ENCODE measurements around the gene PIM2. TPM values are rescaled to one million over a fixed set of nuclear protein-coding genes. Genes with fewer than 3 reads are reported as not detected.

Gene PIM2
- total RNA-seq, 1 donor from 2014 or later, result 1.8 TPM

GRCh38 chrX:48935301-48935670 lies 16.5 kb upstream of the PIM2 start:
- no peak for DNase-seq

- no peak for DNase-seq
Observed at GRCh38 chrX:48934581-48935300, 15.9 kb upstream of the PIM2 start.

- DNase-seq, result no peak
Observed at GRCh38 chrX:48933757-48934156, 14.9 kb upstream of the PIM2 start.

GRCh38 chrX:48927736-48928382 lies 9.0 kb upstream of the PIM2 start:
- no peak for DNase-seq

GRCh38 chrX:48927123-48927522 lies 8.3 kb upstream of the PIM2 start:
- DNase-seq, result no peak

- DNase-seq, result no peak
Observed at GRCh38 chrX:48924270-48924669, 5.4 kb upstream of the PIM2 start.

- no peak for DNase-seq
Observed at GRCh38 chrX:48923771-48924170, 4.9 kb upstream of the PIM2 start.

GRCh38 chrX:48920718-48921104 lies 1.9 kb upstream of the PIM2 start:
- DNase-seq, result no peak

GRCh38 chrX:48919947-48920717 lies 1.3 kb upstream of the PIM2 start:
- no peak for DNase-seq

GRCh38 chrX:48919360-48919841 lies 577 bp upstream of the PIM2 start:
- DNase-seq, result no peak

GRCh38 chrX:48918301-48918642 lies 552 bp downstream of the PIM2 start:
- DNase-seq, result no peak

- peak; percentile 93 for DNase-seq
Observed at GRCh38 chrX:48917139-48918001, 1.5 kb downstream of the PIM2 start.

- DNase-seq, result no peak
Observed at GRCh38 chrX:48914593-48915493, 4.0 kb downstream of the PIM2 start.

GRCh38 chrX:48913605-48914366 lies 5.0 kb downstream of the PIM2 start:
- no peak for DNase-seq

- peak; percentile 85 for DNase-seq
Observed at GRCh38 chrX:48911412-48912182, 7.2 kb downstream of the PIM2 start, which contains the start of gene SLC35A2. Gene SLC35A2 (minus strand): TSS chrX:48911646. CDS start chrX:48911636, 10 bp downstream.

- DNase-seq, result peak; percentile 3
Observed at GRCh38 chrX:48910926-48911411, 7.9 kb downstream of the PIM2 start.

GRCh38 chrX:48909703-48910294 lies 9.0 kb downstream of the PIM2 start:
- DNase-seq, result no peak

GRCh38 chrX:48908600-48908999 lies 10.2 kb downstream of the PIM2 start:
- no peak for DNase-seq

All from tongue (tissue), 2 donors.